Parathyroid adenoma (tissue), 2 donors: ENCODE results near the gene SMARCA4.

Source experiments
- H2AFZ ChIP-seq: fragments of 300-600 bp; sonication (generic); one replicate; pipeline ENCODE4 v1.7.0; 2017; ENCODE audit warnings: antibody characterized with exemption, mild to moderate bottlenecking
- H3K27ac ChIP-seq: fragments of 300-600 bp; sonication (generic); one replicate; pipeline ENCODE4 v1.7.0; 2017
- H3K27me3 ChIP-seq: fragments of 300-600 bp; sonication (generic); one replicate; pipeline ENCODE4 v1.7.0; 2017; ENCODE audit warnings: low read length; ENCODE audit not compliant: control insufficient read depth, insufficient read depth
- H3K36me3 ChIP-seq: fragments of 300-600 bp; sonication (generic); one replicate; pipeline ENCODE4 v1.7.0; 2017; ENCODE audit warnings: low read length; ENCODE audit not compliant: control insufficient read depth, insufficient read depth
- H3K4me1 ChIP-seq: fragments of 300-600 bp; sonication (generic); one replicate; pipeline ENCODE4 v1.7.0; 2017; ENCODE audit warnings: control low read depth
- H3K4me2 ChIP-seq: fragments of 300-600 bp; sonication (generic); one replicate; pipeline ENCODE4 v1.7.0; 2017; ENCODE audit warnings: low read length
- H3K4me3 ChIP-seq: fragments of 300-600 bp; sonication (generic); one replicate; pipeline ENCODE4 v1.7.0; 2017; ENCODE audit warnings: low read depth, low read length
- H3K79me2 ChIP-seq: fragments of 300-600 bp; sonication (generic); one replicate; pipeline ENCODE4 v1.7.0; 2017; ENCODE audit warnings: control low read depth
- H3K9ac ChIP-seq: fragments of 300-600 bp; sonication (generic); one replicate; pipeline ENCODE4 v1.7.0; 2017; ENCODE audit warnings: mild to moderate bottlenecking
- H3K9me3 ChIP-seq: fragments of 300-600 bp; sonication (generic); one replicate; pipeline ENCODE4 v1.7.0; 2017; ENCODE audit warnings: low read length; ENCODE audit not compliant: control insufficient read depth
- CTCF ChIP-seq: fragments of 300-600 bp; sonication (generic); IDR thresholded peaks from one replicate; pipeline ENCODE4 v1.7.0; 2017; ENCODE audit warnings: antibody characterized with exemption, mild to moderate bottlenecking
- donor health status: primary hyperparathyroidism.

The SMARCA4 gene

GRCh38 chr19:11033763-11034162 lies 72.9 kb downstream of the SMARCA4 start:
- Histone ChIP-seq H3K4me3 (no peak overlapping the region), H3K36me3 (no peaks in the 10 kb centered on the region), H3K9ac (no peak overlapping the region), H3K27ac (no peak overlapping the region), H2AFZ (no peak overlapping the region), H3K79me2 (peaks cover 6% of the 10 kb centered on the region), H3K4me1 (no peaks in the 10 kb centered on the region), H3K4me2 (no peak overlapping the region), H3K9me3 (no peaks in the 10 kb centered on the region), H3K27me3 (no peaks in the 10 kb centered on the region)
- no peak for TF ChIP-seq CTCF

- Histone ChIP-seq H3K4me2 (no peak overlapping the region), H2AFZ (no peak overlapping the region), H3K4me3 (no peak overlapping the region), H3K36me3 (no peaks in the 10 kb centered on the region), H3K79me2 (peaks cover 6% of the 10 kb centered on the region), H3K27me3 (no peaks in the 10 kb centered on the region), H3K9ac (no peak overlapping the region), H3K27ac (no peak overlapping the region), H3K4me1 (no peaks in the 10 kb centered on the region), H3K9me3 (no peaks in the 10 kb centered on the region)
- TF ChIP-seq CTCF: no peak
Measured at GRCh38 chr19:11034449-11035213, 73.8 kb downstream of the SMARCA4 start.

GRCh38 chr19:11035441-11036377 lies 74.9 kb downstream of the SMARCA4 start:
- Histone ChIP-seq H3K9ac (no peak overlapping the region), H2AFZ (no peak overlapping the region), H3K27ac (no peak overlapping the region), H3K4me3 (no peak overlapping the region), H3K9me3 (no peaks in the 10 kb centered on the region), H3K4me2 (no peak overlapping the region), H3K27me3 (no peaks in the 10 kb centered on the region), H3K79me2 (peaks cover 6% of the 10 kb centered on the region), H3K4me1 (no peaks in the 10 kb centered on the region), H3K36me3 (no peaks in the 10 kb centered on the region)
- peak; percentile 87 for TF ChIP-seq CTCF

GRCh38 chr19:11038511-11038910 lies 77.7 kb downstream of the SMARCA4 start:
- Histone ChIP-seq H3K79me2 (peaks cover 6% of the 10 kb centered on the region), H3K4me1 (no peaks in the 10 kb centered on the region), H3K9ac (no peak overlapping the region), H2AFZ (no peak overlapping the region), H3K4me2 (no peak overlapping the region), H3K36me3 (no peaks in the 10 kb centered on the region), H3K9me3 (no peaks in the 10 kb centered on the region), H3K27ac (no peak overlapping the region), H3K4me3 (no peak overlapping the region), H3K27me3 (no peaks in the 10 kb centered on the region)
- TF ChIP-seq CTCF: no peak
